HUES48 (cell line): ENCODE measurements around the gene INPP5D.
"Not testable (repeated sequence)": the region's sequence is repeated elsewhere in the genome, so short reads cannot be mapped to it uniquely, and the experiment has no call there.

Experiments used
- H3K27ac ChIP-seq: one replicate; pipeline ENCODE4 v1.7.0; 2013; ENCODE audit warnings: low read depth, low read length, inconsistent platforms
- H3K27me3 ChIP-seq: 2 replicates; pipeline ENCODE4 v1.6.1; 2013; ENCODE audit warnings: mild to moderate bottlenecking, low read length; ENCODE audit not compliant: control insufficient read depth, insufficient read depth
- H3K36me3 ChIP-seq: 2 replicates; pipeline ENCODE4 v1.6.1; 2013; ENCODE audit warnings: low read length; ENCODE audit not compliant: control insufficient read depth, insufficient read depth
- H3K4me1 ChIP-seq: 2 replicates; pipeline ENCODE4 v1.6.1; 2013; ENCODE audit warnings: mild to moderate bottlenecking, low read length; ENCODE audit not compliant: control insufficient read depth, insufficient read depth
- H3K4me3 ChIP-seq: 2 replicates; pipeline ENCODE4 v1.5.1; 2013; ENCODE audit warnings: mild to moderate bottlenecking, low read depth, low read length
- H3K9ac ChIP-seq: 2 replicates; pipeline ENCODE4 v1.6.1; 2013; ENCODE audit warnings: mild to moderate bottlenecking, low read depth, low read length, moderate library complexity
- H3K9me3 ChIP-seq: 2 replicates; pipeline ENCODE4 v1.6.1; 2013; ENCODE audit warnings: low read length; ENCODE audit not compliant: control insufficient read depth, insufficient read depth

The INPP5D gene

GRCh38 chr2:233121856-233122255 lies 61.7 kb downstream of the INPP5D start:
- Histone ChIP-seq H3K27me3 (no peaks in the 10 kb centered on the region), H3K27ac (no peak overlapping the region), H3K9ac (no peak overlapping the region), H3K9me3 (no peaks in the 10 kb centered on the region), H3K4me1 (peaks cover 5% of the 10 kb centered on the region; the same call in 1 of the 2 replicates), H3K36me3 (no peaks in the 10 kb centered on the region), H3K4me3 (no peak overlapping the region)

GRCh38 chr2:233122541-233122940 lies 62.4 kb downstream of the INPP5D start:
- H3K4me3 ChIP-seq = no peak overlapping the region
- no peaks in the 10 kb centered on the region; the same call in 1 of the 2 replicates for H3K4me1 ChIP-seq
- no peak overlapping the region for H3K9ac ChIP-seq
- no peaks in the 10 kb centered on the region for H3K27me3 ChIP-seq
- no peaks in the 10 kb centered on the region for H3K9me3 ChIP-seq
- H3K27ac ChIP-seq = no peak overlapping the region
- no peaks in the 10 kb centered on the region for H3K36me3 ChIP-seq

- not testable (repeated sequence) for H3K4me1 ChIP-seq, H3K27me3 ChIP-seq, H3K9me3 ChIP-seq, H3K9ac ChIP-seq, H3K4me3 ChIP-seq, H3K27ac ChIP-seq, H3K36me3 ChIP-seq
Observed at GRCh38 chr2:233123576-233123975, 63.4 kb downstream of the INPP5D start.

- no peak overlapping the region for H3K27ac ChIP-seq
Observed at GRCh38 chr2:233124421-233125080, 64.4 kb downstream of the INPP5D start.

DNA sequence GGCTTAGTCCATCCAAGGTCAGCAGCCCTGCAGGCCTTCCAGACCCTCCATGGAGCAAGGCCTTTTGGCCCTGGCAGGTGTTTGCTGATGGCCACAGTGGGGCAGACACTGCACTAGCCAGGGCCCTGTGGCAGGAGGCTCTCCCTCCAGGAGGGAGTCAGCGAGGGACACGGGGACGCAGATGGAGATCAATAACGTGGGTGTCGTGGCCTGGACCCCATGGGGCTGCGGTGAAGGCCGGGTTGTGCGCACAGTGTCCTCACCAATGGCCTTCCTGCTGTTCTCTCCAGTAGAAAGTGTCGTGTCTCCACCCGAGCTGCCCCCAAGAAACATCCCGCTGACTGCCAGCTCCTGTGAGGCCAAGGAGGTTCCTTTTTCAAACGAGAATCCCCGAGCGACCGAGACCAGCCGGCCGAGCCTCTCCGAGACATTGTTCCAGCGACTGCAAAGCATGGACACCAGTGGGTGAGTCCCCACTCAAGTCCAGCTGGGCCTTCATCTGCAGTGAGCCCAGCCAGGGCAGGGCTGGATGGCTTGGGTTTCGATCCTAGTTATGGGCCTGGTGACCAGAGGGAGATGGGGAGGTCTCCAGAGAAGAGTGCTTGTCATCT lies 65.4 kb downstream of the INPP5D start:
- Histone ChIP-seq H3K27ac (no peak overlapping the region), H3K9ac (no peak overlapping the region), H3K4me1 (peaks cover 4% of the 10 kb centered on the region), H3K9me3 (no peaks in the 10 kb centered on the region), H3K27me3 (no peaks in the 10 kb centered on the region), H3K4me3 (no peak overlapping the region), H3K36me3 (no peaks in the 10 kb centered on the region)

More at GRCh38 chr2:233124421-233125080, 64.4 kb downstream of the INPP5D start:
- H3K27me3 ChIP-seq = no peaks in the 10 kb centered on the region
- no peak overlapping the region for H3K9ac ChIP-seq
- H3K4me1 ChIP-seq = no peaks in the 10 kb centered on the region
- no peaks in the 10 kb centered on the region for H3K9me3 ChIP-seq
- H3K36me3 ChIP-seq = no peaks in the 10 kb centered on the region
- H3K4me3 ChIP-seq = no peak overlapping the region

- Histone ChIP-seq H3K36me3 (no peaks in the 10 kb centered on the region), H3K9ac (no peak overlapping the region), H3K4me1 (peaks cover 8% of the 10 kb centered on the region), H3K27ac (no peak overlapping the region), H3K4me3 (no peak overlapping the region), H3K9me3 (no peaks in the 10 kb centered on the region), H3K27me3 (no peaks in the 10 kb centered on the region)
Observed at GRCh38 chr2:233129351-233129978, 69.3 kb downstream of the INPP5D start.

DNA sequence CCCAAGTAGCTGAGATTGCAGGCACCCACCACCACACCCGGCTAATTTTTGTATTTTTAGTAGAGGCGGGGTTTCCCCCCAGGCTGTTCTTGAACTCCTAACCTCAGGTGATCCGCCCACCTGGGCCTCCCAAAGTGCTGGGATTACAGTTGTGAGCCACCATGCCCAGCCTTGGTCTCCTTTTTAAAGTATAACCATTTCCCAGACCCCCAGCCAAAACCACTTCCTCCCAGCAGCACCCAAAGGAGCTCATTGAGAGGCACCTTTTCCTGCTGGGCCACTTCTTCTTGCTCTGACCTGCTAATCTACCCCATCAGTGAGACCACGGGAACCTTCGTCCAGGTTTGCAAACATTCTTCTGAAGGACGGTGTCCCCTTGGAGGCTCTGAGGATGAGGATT lies 69.9 kb downstream of the INPP5D start:
- no peak overlapping the region for H3K9ac ChIP-seq
- no peaks in the 10 kb centered on the region for H3K27me3 ChIP-seq
- H3K4me3 ChIP-seq = no peak overlapping the region
- H3K4me1 ChIP-seq = peaks cover 8% of the 10 kb centered on the region
- H3K36me3 ChIP-seq = no peaks in the 10 kb centered on the region
- no peaks in the 10 kb centered on the region for H3K9me3 ChIP-seq
- H3K27ac ChIP-seq = no peak overlapping the region

DNA sequence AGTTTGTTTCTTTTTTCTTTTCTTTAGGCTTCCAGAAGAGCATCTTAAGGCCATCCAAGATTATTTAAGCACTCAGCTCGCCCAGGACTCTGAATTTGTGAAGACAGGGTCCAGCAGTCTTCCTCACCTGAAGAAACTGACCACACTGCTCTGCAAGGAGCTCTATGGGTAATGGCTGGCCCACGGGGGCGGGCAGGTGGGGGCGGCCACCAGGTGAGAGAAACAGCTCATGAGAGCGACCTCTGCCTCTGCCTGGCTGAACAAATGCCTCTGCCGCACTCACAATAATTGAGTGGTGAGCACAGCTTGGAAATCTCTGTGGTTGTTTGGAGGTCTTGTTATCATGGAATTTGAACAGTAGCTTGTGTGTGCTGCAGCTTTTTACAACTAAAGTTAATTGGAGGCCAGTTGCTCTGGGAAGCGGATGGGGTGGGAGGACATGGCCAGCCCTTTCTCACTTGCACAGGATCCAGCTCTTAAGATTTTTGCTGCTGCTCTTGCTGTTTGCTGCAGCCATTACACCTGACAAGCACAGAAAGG lies 70.4 kb downstream of the INPP5D start:
- Histone ChIP-seq H3K4me3 (no peak overlapping the region), H3K9me3 (no peaks in the 10 kb centered on the region), H3K27ac (no peak overlapping the region), H3K4me1 (peaks cover 8% of the 10 kb centered on the region), H3K9ac (no peak overlapping the region), H3K36me3 (no peaks in the 10 kb centered on the region), H3K27me3 (no peaks in the 10 kb centered on the region)

GRCh38 chr2:233131936-233132720 lies 72.0 kb downstream of the INPP5D start:
- no peak overlapping the region for H3K9ac ChIP-seq
- H3K4me1 ChIP-seq = peaks cover 8% of the 10 kb centered on the region
- no peak overlapping the region for H3K4me3 ChIP-seq
- H3K27ac ChIP-seq = no peak overlapping the region
- H3K9me3 ChIP-seq = no peaks in the 10 kb centered on the region
- no peaks in the 10 kb centered on the region for H3K36me3 ChIP-seq
- H3K27me3 ChIP-seq = no peaks in the 10 kb centered on the region

- H3K4me1 ChIP-seq = peaks cover 11% of the 10 kb centered on the region
- no peak overlapping the region for H3K27ac ChIP-seq
- H3K9ac ChIP-seq = no peak overlapping the region
- no peaks in the 10 kb centered on the region for H3K27me3 ChIP-seq
- H3K4me3 ChIP-seq = no peak overlapping the region
- no peaks in the 10 kb centered on the region for H3K36me3 ChIP-seq
- no peaks in the 10 kb centered on the region for H3K9me3 ChIP-seq
Observed at GRCh38 chr2:233133239-233133638, 73.1 kb downstream of the INPP5D start.
